ENCODE measurements around the gene GABBR2.

The GABBR2 gene

GRCh38 chr9:98570055-98570454 lies 138.7 kb downstream of the GABBR2 start:
- Histone ChIP-seq H3K4me1 (ENCODE audit: control insufficient read depth in 1 of 2, insufficient read depth in 2 of 2, low read length in 2 of 2) (no peaks in the 10 kb centered on the region), H3K23ac (ENCODE audit: low read length) (no peak overlapping the region), H3K9ac (ENCODE audit: low read length) (no peak overlapping the region), H2AK5ac (ENCODE audit: low read length) (no peak overlapping the region), H3K4ac (ENCODE audit: low read depth, low read length) (no peak overlapping the region), H3K14ac (ENCODE audit: low read length) (no peak overlapping the region), H3K36me3 (ENCODE audit: control insufficient read depth in 1 of 2, insufficient read depth in 2 of 2, low read length in 2 of 2) (no peaks in the 10 kb centered on the region), H3K4me3 (ENCODE audit: low read depth, low read length) (no peak overlapping the region), H4K91ac (ENCODE audit: low read depth, low read length) (no peak overlapping the region), H2BK12ac (ENCODE audit: low read length) (no peak overlapping the region), H2BK120ac (ENCODE audit: insufficient read depth, low read length, poor library complexity) (no peak overlapping the region), H2AFZ (ENCODE audit: insufficient read depth, low read length, poor library complexity) (no peak overlapping the region), H4K12ac (ENCODE audit: low read depth, low read length) (no peak overlapping the region), H3K27ac (ENCODE audit: low read depth, low read length) (no peak overlapping the region), H4K8ac (ENCODE audit: low read depth, low read length) (no peak overlapping the region), H3K4me2 (ENCODE audit: low read length) (no peak overlapping the region), H3K18ac (ENCODE audit: low read length) (no peak overlapping the region), H3K9me3 (ENCODE audit: insufficient read depth, low read depth, low read length) (no peaks in the 10 kb centered on the region), H3K79me2 (ENCODE audit: control insufficient read depth, insufficient read depth, low read length, poor library complexity) (no peaks in the 10 kb centered on the region), H3K79me1 (ENCODE audit: low read length) (no peaks in the 10 kb centered on the region), H2BK5ac (ENCODE audit: low read depth, low read length, poor library complexity) (no peak overlapping the region), H3K27me3 (ENCODE audit: insufficient read depth, low read length) (no peaks in the 10 kb centered on the region)
- WGBS (ENCODE audit: extremely low coverage, insufficient coverage, insufficient read length), result no CpG with 5 or more reads among the region's 9 CpGs
- no peak for DNase-seq

DNA sequence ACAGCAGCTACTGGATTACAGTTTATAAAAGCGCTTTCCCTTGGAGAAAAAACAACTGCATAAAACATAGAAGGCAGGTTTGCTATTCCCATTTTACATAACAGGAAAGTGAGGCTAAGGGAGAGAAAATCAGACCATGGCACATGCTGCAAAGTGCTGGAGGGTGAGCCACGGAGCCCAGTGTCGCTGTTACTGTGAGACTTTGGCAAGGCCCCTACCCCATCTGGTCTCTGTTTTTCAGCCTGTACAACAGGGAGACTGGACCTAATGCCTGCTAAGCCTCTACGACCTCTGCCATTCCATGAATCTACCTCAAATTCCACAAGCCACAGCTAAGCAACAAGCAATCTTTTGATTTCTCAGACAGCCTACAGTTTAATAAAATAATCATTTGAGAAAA lies 139.2 kb downstream of the GABBR2 start:
- H3K27ac ChIP-seq (ENCODE audit: low read depth, low read length), result no peak overlapping the region
- no peak overlapping the region for H4K91ac ChIP-seq (ENCODE audit: low read depth, low read length)
- no peak overlapping the region for H3K23ac ChIP-seq (ENCODE audit: low read length)
- H3K27me3 ChIP-seq (ENCODE audit: insufficient read depth, low read length), result no peaks in the 10 kb centered on the region
- H3K9me3 ChIP-seq (ENCODE audit: insufficient read depth, low read depth, low read length), result no peaks in the 10 kb centered on the region
- H2BK5ac ChIP-seq (ENCODE audit: low read depth, low read length, poor library complexity), result no peak overlapping the region
- H3K14ac ChIP-seq (ENCODE audit: low read length), result no peak overlapping the region
- H3K4me3 ChIP-seq (ENCODE audit: low read depth, low read length), result no peak overlapping the region
- H3K79me1 ChIP-seq (ENCODE audit: low read length), result no peaks in the 10 kb centered on the region
- no peak overlapping the region for H2AFZ ChIP-seq (ENCODE audit: insufficient read depth, low read length, poor library complexity)
- no peak overlapping the region for H3K9ac ChIP-seq (ENCODE audit: low read length)
- no peaks in the 10 kb centered on the region for H3K36me3 ChIP-seq (ENCODE audit: control insufficient read depth in 1 of 2, insufficient read depth in 2 of 2, low read length in 2 of 2)
- no peak for DNase-seq
- H3K18ac ChIP-seq (ENCODE audit: low read length), result no peak overlapping the region
- no peak overlapping the region for H4K8ac ChIP-seq (ENCODE audit: low read depth, low read length)
- H3K79me2 ChIP-seq (ENCODE audit: control insufficient read depth, insufficient read depth, low read length, poor library complexity), result no peaks in the 10 kb centered on the region
- H2BK12ac ChIP-seq (ENCODE audit: low read length), result no peak overlapping the region
- H3K4me2 ChIP-seq (ENCODE audit: low read length), result no peak overlapping the region
- H2BK120ac ChIP-seq (ENCODE audit: insufficient read depth, low read length, poor library complexity), result no peak overlapping the region
- no peak overlapping the region for H4K12ac ChIP-seq (ENCODE audit: low read depth, low read length)
- no peaks in the 10 kb centered on the region for H3K4me1 ChIP-seq (ENCODE audit: control insufficient read depth in 1 of 2, insufficient read depth in 2 of 2, low read length in 2 of 2)
- WGBS (ENCODE audit: extremely low coverage, insufficient coverage, insufficient read length), result no CpG with 5 or more reads among the region's 4 CpGs
- no peak overlapping the region for H3K4ac ChIP-seq (ENCODE audit: low read depth, low read length)
- H2AK5ac ChIP-seq (ENCODE audit: low read length), result no peak overlapping the region

DNA sequence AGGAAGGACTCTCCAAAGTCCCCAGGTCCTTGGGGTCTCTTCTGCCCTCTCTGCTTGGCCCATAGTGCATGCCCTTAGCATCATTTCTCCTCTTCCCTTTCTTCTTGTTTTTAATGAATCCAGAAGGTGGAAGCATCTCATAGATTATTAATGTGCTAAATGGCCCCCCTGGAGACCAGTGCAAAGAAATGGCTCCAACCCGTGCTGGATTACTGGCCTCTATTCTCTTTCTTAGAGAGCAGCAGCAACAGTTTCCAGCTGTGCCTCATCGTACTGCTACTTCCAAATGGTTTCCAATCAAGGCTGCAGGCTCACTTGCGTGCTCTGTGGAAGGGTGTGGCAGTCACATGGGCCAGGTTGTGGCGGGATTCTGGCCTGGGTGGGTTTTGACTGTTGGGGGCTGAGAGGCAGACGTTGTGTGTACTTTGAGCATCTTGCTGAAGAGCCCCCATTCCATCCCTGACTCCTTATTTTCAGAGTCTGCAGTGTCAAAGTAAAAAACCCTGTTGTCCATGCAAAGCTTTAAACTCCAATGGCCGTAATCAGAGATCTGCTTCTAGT lies 139.7 kb downstream of the GABBR2 start:
- Histone ChIP-seq H3K9ac (ENCODE audit: low read length) (no peak overlapping the region), H2BK12ac (ENCODE audit: low read length) (no peak overlapping the region), H4K91ac (ENCODE audit: low read depth, low read length) (no peak overlapping the region), H3K14ac (ENCODE audit: low read length) (no peak overlapping the region), H3K4me2 (ENCODE audit: low read length) (no peak overlapping the region), H3K36me3 (ENCODE audit: control insufficient read depth in 1 of 2, insufficient read depth in 2 of 2, low read length in 2 of 2) (no peaks in the 10 kb centered on the region), H4K12ac (ENCODE audit: low read depth, low read length) (no peak overlapping the region), H3K79me1 (ENCODE audit: low read length) (no peaks in the 10 kb centered on the region), H2AK5ac (ENCODE audit: low read length) (no peak overlapping the region), H3K27ac (ENCODE audit: low read depth, low read length) (no peak overlapping the region), H4K8ac (ENCODE audit: low read depth, low read length) (no peak overlapping the region), H3K4ac (ENCODE audit: low read depth, low read length) (no peak overlapping the region), H2AFZ (ENCODE audit: insufficient read depth, low read length, poor library complexity) (no peak overlapping the region), H3K18ac (ENCODE audit: low read length) (no peak overlapping the region), H2BK120ac (ENCODE audit: insufficient read depth, low read length, poor library complexity) (no peak overlapping the region), H3K27me3 (ENCODE audit: insufficient read depth, low read length) (no peaks in the 10 kb centered on the region), H2BK5ac (ENCODE audit: low read depth, low read length, poor library complexity) (no peak overlapping the region), H3K79me2 (ENCODE audit: control insufficient read depth, insufficient read depth, low read length, poor library complexity) (no peaks in the 10 kb centered on the region), H3K23ac (ENCODE audit: low read length) (no peak overlapping the region), H3K9me3 (ENCODE audit: insufficient read depth, low read depth, low read length) (no peaks in the 10 kb centered on the region), H3K4me1 (ENCODE audit: control insufficient read depth in 1 of 2, insufficient read depth in 2 of 2, low read length in 2 of 2) (no peaks in the 10 kb centered on the region), H3K4me3 (ENCODE audit: low read depth, low read length) (no peak overlapping the region)
- no CpG with 5 or more reads among the region's 6 CpGs for WGBS (ENCODE audit: extremely low coverage, insufficient coverage, insufficient read length)
- DNase-seq, result no peak

GRCh38 chr9:98568234-98568908 lies 140.4 kb downstream of the GABBR2 start:
- Histone ChIP-seq H2BK120ac (ENCODE audit: insufficient read depth, low read length, poor library complexity) (no peak overlapping the region), H3K27me3 (ENCODE audit: insufficient read depth, low read length) (no peaks in the 10 kb centered on the region), H3K4me2 (ENCODE audit: low read length) (no peak overlapping the region), H4K8ac (ENCODE audit: low read depth, low read length) (no peak overlapping the region), H3K4me1 (ENCODE audit: control insufficient read depth in 1 of 2, insufficient read depth in 2 of 2, low read length in 2 of 2) (no peaks in the 10 kb centered on the region), H3K9me3 (ENCODE audit: insufficient read depth, low read depth, low read length) (no peaks in the 10 kb centered on the region), H2BK12ac (ENCODE audit: low read length) (no peak overlapping the region), H3K79me1 (ENCODE audit: low read length) (no peaks in the 10 kb centered on the region), H3K4ac (ENCODE audit: low read depth, low read length) (no peak overlapping the region), H4K12ac (ENCODE audit: low read depth, low read length) (no peak overlapping the region), H3K23ac (ENCODE audit: low read length) (no peak overlapping the region), H2AK5ac (ENCODE audit: low read length) (no peak overlapping the region), H4K91ac (ENCODE audit: low read depth, low read length) (no peak overlapping the region), H3K36me3 (ENCODE audit: control insufficient read depth in 1 of 2, insufficient read depth in 2 of 2, low read length in 2 of 2) (no peaks in the 10 kb centered on the region), H3K18ac (ENCODE audit: low read length) (no peak overlapping the region), H2BK5ac (ENCODE audit: low read depth, low read length, poor library complexity) (no peak overlapping the region), H3K4me3 (ENCODE audit: low read depth, low read length) (no peak overlapping the region), H2AFZ (ENCODE audit: insufficient read depth, low read length, poor library complexity) (no peak overlapping the region), H3K9ac (ENCODE audit: low read length) (no peak overlapping the region), H3K14ac (ENCODE audit: low read length) (no peak overlapping the region), H3K27ac (ENCODE audit: low read depth, low read length) (no peak overlapping the region), H3K79me2 (ENCODE audit: control insufficient read depth, insufficient read depth, low read length, poor library complexity) (no peaks in the 10 kb centered on the region)
- no CpG with 5 or more reads among the region's 4 CpGs for WGBS (ENCODE audit: extremely low coverage, insufficient coverage, insufficient read length)
- DNase-seq, result no peak

All from trophoblast cell (in vitro differentiated cells and primary cell).